HG03196 (cell line): ENCODE data around the gene ARHGAP26.

Source experiments
- ATAC-seq: cut with Tn5 transposase; IDR thresholded peaks from one replicate; pipeline ENCODE4 v1.9.1; 2021; ENCODE audit not compliant: unreplicated experiment

The ARHGAP26 gene

DNA sequence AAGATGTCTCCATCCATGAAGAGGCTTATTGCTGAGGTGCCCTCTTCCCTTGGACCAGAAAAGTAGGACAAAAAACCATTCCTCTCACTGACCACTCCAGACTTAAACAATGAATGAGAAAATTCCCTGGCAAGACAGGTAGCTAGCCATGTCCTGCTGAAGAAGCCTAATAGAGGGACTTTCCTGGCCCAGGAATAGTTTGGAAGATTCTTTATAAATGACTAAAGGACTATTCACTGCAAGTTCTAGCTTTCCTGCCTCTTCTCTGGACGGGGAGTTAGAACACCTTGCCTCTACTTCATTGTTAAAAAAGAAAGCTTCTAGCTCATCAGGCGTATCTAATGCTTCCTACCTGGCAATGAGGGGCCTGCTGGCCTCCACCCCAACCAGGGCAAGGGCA is 479.7 kb downstream of the ARHGAP26 start:
- no peak for ATAC-seq

DNA sequence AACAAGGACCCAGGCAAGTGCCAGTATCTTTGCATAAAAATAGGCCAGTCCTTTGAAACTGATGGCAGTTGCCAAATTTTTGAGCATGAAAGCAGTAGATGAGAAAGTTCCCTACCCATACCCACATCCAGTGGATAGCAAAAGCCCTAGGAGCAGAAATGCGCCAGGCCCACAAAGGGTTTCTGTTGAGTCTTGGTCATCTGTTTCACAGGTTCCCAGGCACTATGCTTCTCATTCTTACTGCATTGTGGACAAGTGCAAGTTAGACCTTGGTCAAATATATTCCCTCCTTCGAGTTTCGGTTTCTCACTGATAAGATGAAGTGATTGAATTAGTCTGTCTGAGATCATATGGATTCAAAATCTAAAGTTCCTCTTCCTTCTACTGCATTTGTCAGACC is 481.0 kb downstream of the ARHGAP26 start:
- peak; percentile 48 for ATAC-seq

DNA sequence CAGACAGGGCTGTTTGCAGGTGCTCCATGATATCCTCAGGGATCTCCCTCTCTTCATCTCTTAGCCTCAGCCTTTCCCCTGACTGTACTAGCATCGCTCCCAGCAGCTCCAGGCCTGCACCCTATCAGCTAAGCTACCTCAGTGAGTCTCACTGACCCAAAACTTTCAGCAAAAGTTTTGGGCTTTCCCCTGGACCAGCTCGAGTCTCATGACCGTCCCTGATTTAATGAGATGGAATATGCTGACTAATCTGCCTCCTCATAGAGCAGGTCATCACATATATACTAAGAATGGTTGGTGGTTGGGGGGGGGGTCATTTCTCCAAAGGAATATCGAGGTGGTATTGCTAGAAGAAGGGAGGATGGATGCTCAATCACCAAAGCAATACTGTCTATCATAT is 481.8 kb downstream of the ARHGAP26 start:
- ATAC-seq: no peak

DNA sequence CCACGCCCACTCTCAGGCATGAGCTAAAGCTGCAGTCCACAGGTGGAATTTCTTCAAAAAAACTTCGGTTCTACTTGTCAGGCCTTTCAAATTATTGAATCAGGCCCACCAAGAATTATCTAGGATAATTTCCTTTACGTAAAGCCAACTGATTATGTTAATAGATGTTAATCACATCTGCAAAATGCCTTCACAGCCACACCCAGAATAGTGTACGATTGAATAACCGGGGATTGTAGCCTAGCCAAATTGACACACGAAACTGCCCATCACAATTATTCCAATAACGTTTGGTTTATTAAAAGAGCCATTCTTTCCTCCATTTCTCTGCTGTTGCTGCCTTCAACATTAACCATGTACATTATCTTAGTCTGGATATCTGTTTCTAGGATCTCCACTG is 484.6 kb downstream of the ARHGAP26 start:
- ATAC-seq: no peak

DNA sequence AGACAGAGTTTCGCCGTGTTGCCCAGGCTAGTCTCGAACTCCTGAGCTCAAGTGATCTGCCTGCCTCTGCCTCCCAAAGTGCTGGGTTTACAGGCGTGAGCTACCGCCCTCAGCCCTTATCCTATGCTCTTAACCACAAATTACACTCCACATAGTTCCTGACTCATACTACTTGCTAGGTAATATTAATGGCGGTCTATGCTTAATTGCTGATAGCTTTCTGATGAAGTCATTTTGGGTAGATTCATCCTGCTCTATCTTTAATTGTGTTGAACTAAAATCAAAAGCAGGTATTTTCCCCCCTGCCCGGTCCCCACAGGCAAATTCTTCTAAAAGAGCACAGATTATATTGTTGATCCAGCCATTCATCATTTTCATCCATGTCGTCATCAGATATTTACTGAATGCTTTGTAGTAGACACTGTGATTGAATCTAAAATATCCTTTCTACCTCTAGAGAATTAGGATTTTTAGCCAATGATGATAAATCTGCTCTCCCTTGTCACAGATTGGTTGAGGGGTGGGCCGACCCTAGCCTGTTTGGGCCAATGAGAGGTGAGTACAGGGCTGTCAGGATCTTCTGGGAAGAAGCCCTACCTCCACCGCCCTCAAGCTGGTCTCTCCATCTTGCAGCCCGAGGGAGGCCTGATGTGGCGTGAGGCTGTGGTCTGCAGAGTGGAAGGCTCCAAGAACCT is 488.5 kb downstream of the ARHGAP26 start:
- no peak for ATAC-seq

DNA sequence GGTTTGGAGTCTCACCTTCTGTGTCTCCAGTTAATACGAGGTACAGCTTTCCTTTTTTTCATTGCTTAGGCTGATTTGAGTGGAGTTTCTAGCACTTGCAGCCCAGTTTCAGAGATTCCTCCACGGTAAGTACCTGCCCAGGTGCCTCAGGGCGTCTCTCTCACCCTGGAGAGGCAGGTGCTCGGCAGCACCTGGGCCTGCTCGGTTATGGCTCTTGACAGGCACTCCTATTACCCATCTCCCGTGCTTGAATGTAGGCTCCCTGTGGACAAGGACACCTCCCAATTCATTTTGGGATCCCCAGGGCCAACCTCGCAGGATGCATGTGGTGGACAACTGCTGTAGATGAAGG is 489.1 kb downstream of the ARHGAP26 start:
- ATAC-seq: no peak

DNA sequence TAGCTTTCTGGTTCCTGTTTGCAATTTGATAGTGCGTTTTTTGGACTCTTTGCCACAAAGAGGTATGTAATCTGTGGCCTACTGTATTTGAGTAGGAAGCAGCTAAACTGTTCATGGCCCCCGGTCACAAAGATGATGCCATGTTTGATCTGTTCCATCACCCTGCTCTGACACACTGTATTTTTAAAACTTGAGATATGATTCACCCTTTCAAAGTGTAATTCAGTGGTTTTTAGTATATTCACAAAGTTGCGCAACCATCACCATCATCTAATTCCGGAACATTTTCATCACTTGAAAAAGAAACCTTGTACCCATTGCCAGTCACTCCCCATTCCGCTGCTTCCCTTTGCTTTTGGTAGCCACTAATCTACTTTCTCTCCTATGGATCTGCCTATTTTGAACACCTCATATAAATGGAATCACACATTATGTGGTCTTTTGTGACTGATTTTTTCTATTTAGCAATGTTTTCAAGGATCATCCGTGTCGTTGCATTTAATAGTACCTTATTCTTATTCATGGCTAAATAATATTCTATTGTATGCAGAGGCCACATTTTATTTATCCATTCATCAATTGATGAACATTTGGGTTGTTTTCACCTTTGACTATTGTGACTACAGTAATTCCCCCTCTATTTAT is 491.7 kb downstream of the ARHGAP26 start:
- no peak for ATAC-seq

DNA sequence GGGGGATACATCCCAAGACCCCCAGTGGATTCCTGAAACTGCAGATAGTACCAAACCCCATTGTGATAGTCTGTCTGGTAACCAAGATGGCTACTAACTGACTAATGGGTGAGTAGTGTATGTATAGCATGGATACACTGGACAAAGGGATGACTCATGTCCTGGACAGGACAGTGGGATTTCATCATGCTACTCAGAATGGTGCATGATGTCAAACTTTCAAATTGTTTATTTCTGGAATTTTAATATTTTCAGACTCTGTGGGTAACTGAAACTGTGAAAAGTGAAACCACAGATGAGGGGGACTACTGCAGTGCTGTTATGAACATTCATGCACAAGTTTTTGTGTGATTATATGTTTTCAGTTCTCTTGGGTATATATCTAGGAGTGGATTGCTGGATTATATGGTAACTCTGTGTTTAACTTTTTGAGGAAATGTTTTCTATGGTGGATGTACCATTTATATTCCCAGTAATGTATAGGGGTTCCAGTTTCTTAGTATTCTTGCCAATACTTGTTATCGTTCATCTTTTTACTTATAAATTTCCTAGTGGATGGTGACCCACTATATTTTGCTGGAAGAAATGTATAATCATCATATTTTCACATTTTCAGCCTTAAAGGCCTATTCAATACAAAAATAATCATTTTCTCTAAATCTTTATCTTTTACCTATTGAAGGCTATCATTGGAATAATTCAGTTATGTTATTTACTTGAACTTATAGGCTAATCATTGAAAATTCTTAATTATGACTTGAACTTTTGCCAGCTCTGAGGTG is 492.4 kb downstream of the ARHGAP26 start:
- ATAC-seq: peak; percentile 79

DNA sequence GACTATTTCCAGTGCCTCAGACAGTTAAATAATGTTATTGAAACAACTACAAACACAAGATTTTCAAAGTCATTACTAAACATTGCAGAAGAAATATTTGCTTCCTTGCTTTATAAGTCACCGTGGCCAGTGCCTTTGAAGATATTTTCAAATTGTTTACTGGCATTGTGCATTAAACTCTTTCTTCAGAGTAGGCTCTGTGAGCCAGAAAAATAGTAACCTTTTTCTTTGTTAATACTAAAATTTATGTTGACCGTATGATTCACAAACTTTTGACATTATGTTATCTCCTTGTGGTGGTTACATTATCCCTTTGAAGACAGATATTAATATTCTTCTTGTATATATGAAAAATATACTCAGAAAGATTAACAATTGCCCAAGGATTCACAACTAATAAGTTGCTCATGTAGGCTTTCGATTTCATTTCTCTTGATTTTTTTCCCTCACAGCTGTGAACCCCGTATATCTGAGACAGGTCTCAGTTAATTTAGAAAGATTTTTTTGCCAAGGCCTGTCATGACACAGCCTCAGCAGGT is 493.2 kb downstream of the ARHGAP26 start:
- ATAC-seq: no peak

DNA sequence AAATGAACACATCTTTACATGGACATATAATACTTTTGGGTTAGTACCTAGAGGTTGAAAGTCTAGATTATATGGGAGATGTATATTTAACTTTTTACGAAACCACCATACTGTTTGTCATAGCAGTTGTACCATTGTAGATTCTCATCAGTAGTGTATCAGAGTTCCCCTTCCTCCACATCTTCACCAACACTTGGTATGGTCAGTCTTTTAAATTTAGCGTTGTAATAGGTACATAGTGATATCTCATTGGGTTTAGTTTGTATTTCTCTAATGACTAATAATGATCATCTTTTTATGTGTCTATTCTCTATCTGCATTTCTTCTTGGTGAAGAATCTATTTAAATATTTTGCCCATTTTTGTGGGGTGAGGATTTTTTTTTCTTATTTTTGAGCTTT is 495.8 kb downstream of the ARHGAP26 start:
- no peak for ATAC-seq

DNA sequence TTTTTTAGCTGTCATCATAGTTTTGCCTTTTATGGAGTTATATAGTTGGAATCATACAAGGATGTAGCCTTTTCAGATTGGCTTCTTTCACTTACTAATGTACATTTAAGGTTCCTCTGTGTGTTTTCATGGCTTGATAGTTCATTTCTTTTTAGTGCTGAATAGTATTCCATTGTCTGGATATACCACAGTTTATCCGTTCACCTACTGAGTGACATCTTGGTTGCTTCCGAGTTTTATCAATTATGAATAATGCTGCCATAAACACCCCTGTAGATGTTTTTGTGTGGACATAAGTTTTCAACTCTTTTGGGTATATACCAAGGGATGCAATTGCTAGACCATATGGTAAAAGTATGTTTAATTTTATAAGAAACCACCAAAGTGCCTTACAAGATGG is 497.0 kb downstream of the ARHGAP26 start:
- ATAC-seq: no peak

DNA sequence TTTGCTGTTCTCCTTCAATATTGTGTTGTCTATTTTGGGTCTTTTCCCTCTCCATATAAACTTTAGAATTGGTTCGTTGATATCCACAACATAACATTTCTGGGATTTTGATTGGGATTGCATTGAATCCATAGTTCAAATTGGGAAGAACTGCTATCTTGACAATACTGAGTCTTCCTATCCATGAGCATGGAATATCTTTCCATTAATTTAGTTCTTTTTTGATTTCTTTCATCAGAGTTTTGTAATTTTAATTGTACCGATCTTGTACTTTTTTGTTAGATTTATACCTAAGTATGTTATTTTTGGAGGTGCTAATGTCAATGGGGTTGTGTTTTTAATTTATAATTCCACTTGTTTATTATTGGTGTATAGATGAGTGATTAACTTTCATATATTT is 498.2 kb downstream of the ARHGAP26 start:
- ATAC-seq: no peak

DNA sequence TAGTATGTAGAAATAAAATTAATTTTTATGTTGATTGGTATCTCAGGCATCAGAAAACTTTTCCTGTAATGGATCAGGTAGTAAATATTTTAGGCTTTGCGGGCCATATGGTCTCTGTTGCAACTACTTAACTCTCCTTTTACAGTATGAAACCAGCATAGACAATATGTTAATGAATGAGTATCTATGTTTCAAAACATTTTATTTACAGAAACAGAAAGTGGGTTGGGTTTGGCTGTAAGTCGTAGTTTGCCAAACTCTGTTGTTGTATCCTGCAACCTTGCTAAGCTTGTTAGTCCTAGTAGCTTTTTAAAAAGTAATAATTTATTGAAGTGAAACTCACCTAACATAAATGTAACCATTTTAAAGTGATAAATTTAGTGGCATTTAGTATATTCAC is 501.3 kb downstream of the ARHGAP26 start:
- no peak for ATAC-seq

DNA sequence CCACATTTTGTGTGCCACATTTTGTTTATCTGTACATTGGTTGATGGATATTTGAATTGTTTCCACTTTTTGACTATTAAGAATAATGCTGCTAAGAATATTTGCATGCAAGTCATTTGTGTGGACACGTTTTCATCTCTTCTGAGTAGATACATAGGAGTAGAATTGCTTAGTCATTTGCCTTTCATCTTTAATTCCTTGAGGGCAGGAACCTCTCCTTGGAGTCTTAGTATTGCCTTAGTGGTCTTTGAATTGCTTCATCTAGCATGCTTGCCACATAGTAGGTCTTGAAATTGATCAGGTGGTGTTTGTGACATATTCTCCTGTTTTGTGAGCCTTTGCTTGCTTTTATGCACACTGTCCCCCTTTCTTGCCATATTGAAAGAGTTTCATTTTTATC is 504.8 kb downstream of the ARHGAP26 start:
- ATAC-seq: no peak

DNA sequence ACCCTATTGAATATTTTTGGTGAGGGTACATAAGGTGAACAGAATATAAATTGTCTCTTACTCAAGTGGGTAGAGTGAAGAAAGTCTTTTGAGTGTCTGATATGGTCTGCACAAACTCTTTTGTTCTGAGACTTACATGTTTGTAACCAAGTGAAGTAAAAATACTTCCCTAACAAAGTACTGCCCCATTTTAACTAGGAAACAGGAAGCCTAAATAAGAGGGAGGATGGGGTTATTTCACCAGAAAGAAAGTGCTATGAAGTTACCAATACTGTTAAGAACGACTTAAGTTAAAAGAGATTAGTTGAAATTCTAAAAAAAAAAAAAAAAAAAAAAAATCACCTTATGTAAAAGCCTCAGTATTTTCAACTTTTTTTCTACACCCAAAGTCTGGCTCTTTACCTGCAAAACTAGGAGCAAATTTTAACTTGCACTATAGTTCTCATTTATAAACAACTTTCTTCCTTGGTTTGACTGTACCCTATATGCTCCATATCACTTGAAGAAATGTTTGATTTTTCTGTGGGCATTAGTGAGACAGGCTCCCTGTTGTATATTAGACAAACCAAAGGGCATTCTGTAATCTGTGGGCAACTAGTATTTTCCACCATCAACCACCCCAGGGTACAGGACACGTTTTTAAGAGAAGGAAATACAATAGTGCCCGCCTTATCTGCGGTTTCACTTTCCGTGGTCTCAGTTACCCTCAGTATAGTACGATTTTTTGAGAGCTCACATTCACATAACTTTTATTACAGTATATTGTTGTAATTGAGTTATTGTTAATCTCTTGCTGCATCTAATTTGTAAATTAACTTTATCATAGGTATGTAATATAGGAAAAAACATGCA is 505.6 kb downstream of the ARHGAP26 start:
- ATAC-seq: no peak

DNA sequence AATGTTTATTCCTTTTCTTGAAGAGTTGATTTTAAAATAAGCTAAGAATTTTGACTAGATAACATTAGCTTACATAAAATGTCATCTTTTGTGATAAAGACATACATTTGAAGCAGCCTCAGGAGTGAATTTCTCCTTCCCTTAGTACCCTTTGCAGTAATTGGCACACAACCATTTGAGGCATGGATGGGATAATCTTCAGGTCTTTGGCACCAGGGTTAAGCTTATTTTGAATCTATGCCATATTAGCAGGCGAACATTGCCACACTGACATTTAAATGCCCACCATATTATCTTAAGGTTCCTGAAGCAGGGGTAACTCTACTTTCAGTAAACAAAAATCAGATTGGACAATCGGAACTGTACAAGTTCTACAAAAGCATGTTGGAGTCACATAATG is 507.4 kb downstream of the ARHGAP26 start:
- no peak for ATAC-seq
